IgD-negative memory B cell (primary cell): ENCODE results near the gene FZD2. TPM values are rescaled to one million over a fixed set of nuclear protein-coding genes. Genes with fewer than 3 reads are reported as not detected.

ENCODE experiments used
- H3K27ac Mint-ChIP-seq, 3 donors: one replicate each; pipeline ENCODE4 v1.8.0; 2020 to 2022; ENCODE audit warnings: mild to moderate bottlenecking in 3 of 3, mixed read lengths in 3 of 3, moderate library complexity in 1 of 3
- H3K27me3 Mint-ChIP-seq: one replicate; pipeline ENCODE4 v1.8.0; 2021; ENCODE audit warnings: mixed read lengths
- H3K36me3 Mint-ChIP-seq: one replicate; pipeline ENCODE4 v1.8.0; 2020; ENCODE audit warnings: mild to moderate bottlenecking, mixed read lengths
- H3K4me1 Mint-ChIP-seq, 3 donors: one replicate each; pipeline ENCODE4 v1.8.0; 2020 to 2022; ENCODE audit warnings: mixed read lengths in 3 of 3, mild to moderate bottlenecking in 1 of 3
- H3K4me3 Mint-ChIP-seq, 4 donors: one replicate each; pipeline ENCODE4 v1.8.0; 2020 to 2022; ENCODE audit warnings: mild to moderate bottlenecking in 4 of 4, mixed read lengths in 4 of 4, moderate library complexity in 3 of 4
- H3K9me3 Mint-ChIP-seq, 3 donors: one replicate each; pipeline ENCODE4 v1.8.0; 2020 to 2021; ENCODE audit warnings: mixed read lengths in 3 of 3, mild to moderate bottlenecking in 1 of 3
- polyA plus RNA-seq: library from polyadenylated mRNA; unstranded; fragments of 300-500 nt; fragmentation: Illumina TruSeq; gene quantifications from one replicate; pipeline ENCODE4 v1.2.3, GENCODE V29; 2021

FZD2 gene
- polyA plus RNA-seq, 1 donor from 2014 or later = not detected

DNA sequence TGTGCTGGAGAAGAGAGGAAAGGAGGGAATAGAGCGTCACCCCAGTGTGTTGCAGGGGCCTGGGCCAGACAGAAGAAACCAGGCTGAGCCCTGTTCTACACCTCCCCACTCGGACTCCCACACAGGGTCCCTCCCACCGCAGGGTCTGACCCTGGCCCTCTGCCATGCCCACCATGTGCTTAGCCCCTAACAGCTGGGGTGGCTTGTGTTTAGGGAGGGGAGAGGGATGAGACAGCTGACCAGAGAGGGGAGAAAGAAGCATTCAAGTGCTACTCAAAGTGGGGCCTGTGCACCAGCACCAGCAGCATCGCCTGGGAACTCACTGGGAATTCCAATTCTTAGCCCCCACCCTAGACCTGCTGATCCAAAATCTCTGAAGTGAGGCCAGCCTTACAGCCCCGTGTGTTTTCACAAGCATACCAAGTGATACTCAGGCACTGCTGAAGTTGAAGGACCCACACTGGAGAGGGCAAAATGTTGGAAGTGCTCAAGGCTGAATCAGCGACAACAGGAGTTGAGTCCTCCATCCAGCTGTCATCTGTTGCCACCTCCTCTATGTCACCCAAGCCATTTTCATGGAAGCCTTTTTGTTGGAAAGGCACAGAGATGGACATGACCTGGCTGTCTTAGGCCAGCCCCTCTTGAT is 47.0 kb downstream of the FZD2 start:
- Mint-ChIP-seq H3K4me1 (no peaks in the 10 kb centered on the region), H3K27me3 (peaks cover 19% of the 10 kb centered on the region), H3K4me3 (no peak overlapping the region), H3K36me3 (peaks cover 3% of the 10 kb centered on the region), H3K9me3 (no peaks in the 10 kb centered on the region), H3K27ac (peak overlapping the region in 1 of 3 donors; percentile 83)

DNA sequence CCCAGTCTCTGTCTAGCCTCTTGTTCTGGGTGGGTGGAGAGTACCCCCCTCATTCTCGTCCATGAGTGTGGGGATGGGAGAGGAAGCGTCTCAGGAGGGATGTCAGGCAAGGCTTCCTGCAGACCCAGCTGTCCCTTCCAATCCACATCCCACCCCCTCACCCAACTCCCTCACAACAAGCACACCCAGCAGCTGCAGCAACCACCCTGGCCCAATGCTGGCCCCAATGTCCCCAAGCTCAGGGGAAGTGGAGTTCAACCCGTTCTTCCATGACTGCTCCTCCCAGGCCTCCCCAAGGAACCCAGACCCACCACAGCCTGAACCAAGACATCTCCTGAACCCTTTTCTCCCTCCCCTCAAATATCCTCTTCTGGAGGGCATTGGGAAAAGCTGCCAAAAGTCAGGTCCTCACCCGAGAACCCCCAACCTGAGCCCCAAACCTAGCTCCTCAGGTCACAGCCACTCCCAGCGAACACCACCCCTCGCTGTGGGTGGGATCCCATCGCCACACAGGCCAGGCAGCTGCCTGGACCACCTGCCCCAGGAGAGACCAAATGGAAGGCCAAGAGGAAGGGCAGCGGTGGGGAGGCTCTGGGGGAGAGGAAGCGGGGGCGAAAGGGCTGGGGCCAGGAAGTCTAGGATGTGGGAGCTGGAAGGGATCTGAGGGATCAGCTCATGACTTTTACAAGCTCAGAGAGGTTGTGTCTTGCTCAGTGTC is 47.6 kb downstream of the FZD2 start:
- Mint-ChIP-seq H3K4me1 (no peaks in the 10 kb centered on the region), H3K4me3 (no peak overlapping the region), H3K27ac (peak overlapping the region in 1 of 3 donors; percentile 50), H3K27me3 (peaks cover 26% of the 10 kb centered on the region), H3K9me3 (no peaks in the 10 kb centered on the region), H3K36me3 (peaks cover 3% of the 10 kb centered on the region)

DNA sequence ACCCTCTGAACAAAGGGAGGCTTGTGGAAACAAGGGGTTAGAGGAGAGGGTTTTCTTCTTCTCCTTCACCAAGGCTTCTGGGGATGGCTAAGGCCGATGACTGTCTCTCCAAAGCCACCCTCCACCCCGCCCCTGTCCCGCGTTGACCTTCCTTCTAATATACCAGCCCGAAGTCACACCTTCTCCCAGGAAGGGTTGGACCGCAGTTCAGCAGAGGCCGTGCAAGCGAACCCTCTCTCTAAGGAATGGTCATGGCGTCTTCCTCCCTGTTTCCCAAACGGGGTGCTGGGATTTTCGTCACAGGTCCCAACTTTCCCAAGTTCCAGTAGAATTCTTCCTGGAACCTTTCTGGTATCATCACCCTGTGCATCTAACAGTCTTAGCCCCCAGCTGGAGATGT is 49.4 kb downstream of the FZD2 start:
- peaks cover 33% of the 10 kb centered on the region for H3K27me3 Mint-ChIP-seq
- H3K27ac Mint-ChIP-seq = no peak overlapping the region
- no peaks in the 10 kb centered on the region for H3K9me3 Mint-ChIP-seq
- no peaks in the 10 kb centered on the region for H3K4me1 Mint-ChIP-seq
- no peak overlapping the region for H3K4me3 Mint-ChIP-seq
- peaks cover 3% of the 10 kb centered on the region for H3K36me3 Mint-ChIP-seq

DNA sequence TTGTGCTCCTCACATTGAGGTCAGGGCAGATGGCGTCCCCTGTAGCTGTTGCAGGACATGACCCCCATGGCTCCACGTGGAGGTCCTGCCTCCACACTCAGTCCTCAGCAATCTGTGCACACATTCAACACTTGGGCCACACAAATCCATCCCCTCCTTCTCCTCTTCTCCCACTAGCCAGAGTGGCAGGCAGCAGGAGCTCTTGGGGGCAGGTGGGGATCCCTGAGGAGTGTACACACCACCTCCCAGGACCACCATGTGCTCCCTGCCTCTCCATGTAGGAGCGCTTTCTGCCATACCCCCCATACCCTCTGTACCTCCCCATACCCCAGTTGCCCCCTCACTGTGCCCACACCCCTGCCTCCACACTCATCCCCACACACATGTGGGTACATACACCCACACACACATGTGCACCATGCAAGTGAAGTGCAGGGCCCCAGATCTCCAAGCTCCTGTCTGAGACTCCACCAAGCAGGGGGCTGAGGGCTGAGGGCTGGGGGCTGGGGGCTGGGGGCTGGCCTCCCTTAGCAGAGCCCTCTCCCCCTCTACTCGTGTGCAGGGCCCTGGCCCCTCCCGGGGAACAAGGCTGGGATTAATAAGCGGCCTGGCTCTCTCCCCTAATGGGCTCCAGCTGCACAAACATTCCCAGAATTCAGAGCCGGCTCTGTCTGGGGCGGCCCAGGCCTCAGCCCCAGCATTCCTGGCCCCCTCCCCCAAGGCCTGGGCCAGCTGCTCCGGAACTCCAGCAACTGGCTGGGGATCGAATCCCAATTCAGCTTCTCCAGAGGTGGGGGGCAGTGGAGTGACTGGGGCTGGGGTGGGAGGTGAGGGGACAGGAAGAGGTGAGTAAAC is 50.8 kb downstream of the FZD2 start:
- H3K36me3 Mint-ChIP-seq = peaks cover 3% of the 10 kb centered on the region
- H3K27me3 Mint-ChIP-seq = peaks cover 36% of the 10 kb centered on the region
- no peaks in the 10 kb centered on the region for H3K4me1 Mint-ChIP-seq
- no peak overlapping the region for H3K27ac Mint-ChIP-seq
- no peak overlapping the region for H3K4me3 Mint-ChIP-seq
- H3K9me3 Mint-ChIP-seq = no peaks in the 10 kb centered on the region

DNA sequence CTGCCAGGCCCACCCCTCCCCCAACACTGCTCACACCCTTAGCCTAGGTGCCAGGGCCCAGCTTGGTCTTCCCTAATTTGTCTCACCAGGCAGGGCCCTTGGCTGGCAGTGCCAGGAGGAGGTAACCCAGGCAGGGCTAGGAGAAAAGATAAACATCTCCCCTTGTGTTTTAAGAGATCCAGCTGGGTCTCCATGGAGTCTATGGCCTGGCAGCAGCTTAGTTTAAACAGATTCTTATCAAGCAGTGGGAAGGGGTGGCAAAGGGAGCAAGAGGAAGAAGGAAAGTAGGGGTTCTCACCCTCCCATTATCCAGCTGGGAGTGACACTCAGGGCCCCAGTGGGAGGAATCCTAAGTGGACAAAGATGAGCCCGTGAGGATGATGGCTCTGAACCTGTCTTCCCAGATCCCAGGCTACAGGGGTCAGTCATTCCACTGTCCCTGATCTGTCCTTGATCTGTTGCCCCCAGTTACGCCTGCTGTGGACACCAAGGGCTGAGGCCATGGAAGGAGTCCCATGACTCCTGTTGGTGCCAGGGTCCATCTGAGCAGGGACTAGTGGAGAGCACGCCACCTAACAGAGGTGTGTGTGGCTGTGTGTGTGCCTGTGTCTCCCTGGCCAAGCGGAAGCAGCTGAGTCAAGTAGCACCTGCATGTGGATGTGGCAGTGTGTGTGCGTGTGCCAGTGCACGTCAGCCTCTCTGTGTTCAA is 51.6 kb downstream of the FZD2 start:
- Mint-ChIP-seq H3K36me3 (peaks cover 3% of the 10 kb centered on the region), H3K27ac (no peak overlapping the region), H3K4me1 (peaks cover under 1% of the 10 kb centered on the region in 3 donors), H3K4me3 (no peak overlapping the region), H3K9me3 (no peaks in the 10 kb centered on the region), H3K27me3 (peaks cover 36% of the 10 kb centered on the region)

DNA sequence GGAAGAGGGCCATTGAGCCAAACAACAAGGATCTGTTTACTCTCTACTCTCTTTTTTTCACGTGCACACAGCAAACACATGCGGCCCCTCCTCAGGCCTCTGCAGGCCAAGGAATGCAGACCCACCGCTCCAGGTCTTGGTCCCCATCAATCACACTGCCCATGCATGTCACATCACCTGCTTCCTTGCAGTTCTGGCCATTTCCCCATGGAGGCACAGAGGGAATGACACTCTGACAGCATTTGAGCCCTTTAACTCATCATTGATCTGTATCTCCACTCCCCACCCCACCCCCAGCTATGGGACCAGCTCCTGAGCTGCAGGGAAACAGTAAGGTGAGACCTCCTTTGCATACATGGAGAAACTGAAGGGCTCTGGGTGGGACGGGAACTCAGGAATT is 53.0 kb downstream of the FZD2 start:
- Mint-ChIP-seq H3K9me3 (no peaks in the 10 kb centered on the region), H3K4me1 (peaks cover 5 to 11% (median 6%) of the 10 kb centered on the region in 3 donors), H3K4me3 (no peak overlapping the region), H3K27me3 (peaks cover 35% of the 10 kb centered on the region), H3K27ac (no peak overlapping the region), H3K36me3 (peaks cover 3% of the 10 kb centered on the region)

Other genes with a start within 250 kb of the FZD2 start
- gene RUNDC3A, start 248.9 kb upstream of the FZD2 start, polyA plus RNA-seq = not detected
- 135 TPM for gene SLC25A39, start 232.7 kb upstream of the FZD2 start, polyA plus RNA-seq
- gene GRN, start 212.2 kb upstream of the FZD2 start, polyA plus RNA-seq = 219 TPM
- 0.06 TPM for gene FAM171A2, start 193.6 kb upstream of the FZD2 start, polyA plus RNA-seq
- gene ITGA2B, start 167.8 kb upstream of the FZD2 start, polyA plus RNA-seq = 3.0 TPM
- gene GPATCH8, start 54.1 kb upstream of the FZD2 start, polyA plus RNA-seq = 66.3 TPM
- gene MEIOC, start 99.0 kb downstream of the FZD2 start, polyA plus RNA-seq = 0.18 TPM
- 9.7 TPM for gene CCDC43, start 132.3 kb downstream of the FZD2 start, polyA plus RNA-seq
- 1.1 TPM for gene DBF4B, start 151.2 kb downstream of the FZD2 start, polyA plus RNA-seq
- not detected for gene ADAM11, start 201.5 kb downstream of the FZD2 start, polyA plus RNA-seq